Chondrocyte (in vitro differentiated cells): ENCODE data around the gene ALK. TPM values are rescaled to one million over a fixed set of nuclear protein-coding genes. Genes with fewer than 3 reads are reported as not detected.

Experiments used
- DNase-seq: peaks from one replicate; pipeline ENCODE4 v3.0.0; 2021; ENCODE audit warnings: mixed read lengths, low spot score
- H3K27ac Mint-ChIP-seq: one replicate; pipeline ENCODE4 v1.8.0; 2021; ENCODE audit warnings: mild to moderate bottlenecking, moderate library complexity, mixed read lengths; ENCODE audit not compliant: unreplicated experiment
- H3K27me3 Mint-ChIP-seq: 2 replicates; pipeline ENCODE4 v1.8.0; 2021; ENCODE audit warnings: low read depth, mixed read lengths
- H3K36me3 Mint-ChIP-seq: 2 replicates; pipeline ENCODE4 v1.8.0; 2021; ENCODE audit warnings: low read depth, mixed read lengths
- H3K4me1 Mint-ChIP-seq: 2 replicates; pipeline ENCODE4 v1.8.0; 2021; ENCODE audit warnings: low read depth, mild to moderate bottlenecking, mixed read lengths
- H3K4me3 Mint-ChIP-seq: one replicate; pipeline ENCODE4 v1.8.0; 2021; ENCODE audit warnings: mild to moderate bottlenecking, moderate library complexity, mixed read lengths; ENCODE audit not compliant: unreplicated experiment
- H3K9me3 Mint-ChIP-seq: 2 replicates; pipeline ENCODE4 v1.8.0; 2021; ENCODE audit warnings: low read depth, mixed read lengths
- total RNA-seq: library from RNA; stranded (reverse); gene quantifications from 3 replicates; pipeline ENCODE4 v1.2.1, GENCODE V29; 2021
- TF ChIP-seq, protein P1 (sequence below): fragments of 200-600 bp; sonication (generic); IDR thresholded peaks from 2 replicates; pipeline ENCODE4 v1.5.0; 2021; ENCODE audit warnings: antibody characterized with exemption, mild to moderate bottlenecking, moderate library complexity

Gene ALK
- total RNA-seq, 1 donor from 2014 or later = 0.07 TPM

DNA sequence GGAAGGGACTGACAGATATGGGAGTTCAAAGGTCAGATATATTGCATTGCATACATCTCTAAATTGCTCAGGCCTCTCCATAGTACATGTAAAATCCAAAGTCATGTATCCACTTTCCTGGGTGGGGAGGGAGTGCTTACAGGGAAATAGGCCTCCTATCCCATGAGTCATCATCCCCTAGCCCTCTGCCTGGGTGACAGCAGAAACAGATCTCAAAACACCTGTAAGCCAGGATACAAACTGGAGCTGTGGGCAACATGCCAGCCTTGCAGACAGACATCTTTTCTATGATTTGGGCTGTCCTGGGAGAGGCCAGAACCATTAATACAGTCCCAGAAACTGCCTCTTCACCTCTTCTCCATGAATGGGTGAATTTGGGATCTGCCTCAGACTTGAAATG, 4.8 kb downstream of the ALK start:
- Mint-ChIP-seq H3K4me1 (peaks cover 7% of the 10 kb centered on the region), H3K27ac (no peak overlapping the region), H3K9me3 (no peaks in the 10 kb centered on the region), H3K4me3 (no peak overlapping the region), H3K27me3 (peaks cover 58% of the 10 kb centered on the region), H3K36me3 (no peaks in the 10 kb centered on the region)
- no peak for DNase-seq
- TF ChIP-seq, protein P1, sequence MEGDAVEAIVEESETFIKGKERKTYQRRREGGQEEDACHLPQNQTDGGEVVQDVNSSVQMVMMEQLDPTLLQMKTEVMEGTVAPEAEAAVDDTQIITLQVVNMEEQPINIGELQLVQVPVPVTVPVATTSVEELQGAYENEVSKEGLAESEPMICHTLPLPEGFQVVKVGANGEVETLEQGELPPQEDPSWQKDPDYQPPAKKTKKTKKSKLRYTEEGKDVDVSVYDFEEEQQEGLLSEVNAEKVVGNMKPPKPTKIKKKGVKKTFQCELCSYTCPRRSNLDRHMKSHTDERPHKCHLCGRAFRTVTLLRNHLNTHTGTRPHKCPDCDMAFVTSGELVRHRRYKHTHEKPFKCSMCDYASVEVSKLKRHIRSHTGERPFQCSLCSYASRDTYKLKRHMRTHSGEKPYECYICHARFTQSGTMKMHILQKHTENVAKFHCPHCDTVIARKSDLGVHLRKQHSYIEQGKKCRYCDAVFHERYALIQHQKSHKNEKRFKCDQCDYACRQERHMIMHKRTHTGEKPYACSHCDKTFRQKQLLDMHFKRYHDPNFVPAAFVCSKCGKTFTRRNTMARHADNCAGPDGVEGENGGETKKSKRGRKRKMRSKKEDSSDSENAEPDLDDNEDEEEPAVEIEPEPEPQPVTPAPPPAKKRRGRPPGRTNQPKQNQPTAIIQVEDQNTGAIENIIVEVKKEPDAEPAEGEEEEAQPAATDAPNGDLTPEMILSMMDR = no peak

- no peak for DNase-seq
- Mint-ChIP-seq H3K4me3 (no peak overlapping the region), H3K27me3 (peaks cover 30% of the 10 kb centered on the region)
Measured at GRCh38 chr2:29910960-29911359, 10.4 kb downstream of the ALK start.

DNA sequence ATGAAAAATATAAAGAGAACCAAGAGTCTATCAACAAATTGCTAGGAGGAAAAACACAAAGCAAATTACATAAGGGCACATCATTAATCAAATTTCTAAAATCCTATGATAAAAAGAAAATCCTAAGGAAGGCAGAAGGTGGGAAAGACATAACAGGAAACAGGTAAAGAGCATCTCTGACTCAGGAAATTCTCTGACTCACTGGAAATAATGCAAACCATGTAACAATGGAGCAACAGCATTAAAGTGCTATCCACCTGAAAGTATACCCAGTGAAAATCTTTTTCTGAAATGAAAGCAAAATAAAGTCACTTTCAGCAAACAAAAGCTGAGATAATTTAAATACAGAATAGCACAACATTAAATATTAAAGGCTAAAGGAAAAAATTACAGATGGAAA, 10.9 kb downstream of the ALK start:
- Mint-ChIP-seq H3K9me3 (no peaks in the 10 kb centered on the region), H3K4me3 (no peak overlapping the region), H3K36me3 (no peaks in the 10 kb centered on the region), H3K27me3 (peaks cover 28% of the 10 kb centered on the region), H3K27ac (no peak overlapping the region), H3K4me1 (no peaks in the 10 kb centered on the region)
- no peak for DNase-seq
- TF ChIP-seq, protein P1 = no peak

More at GRCh38 chr2:29910960-29911359, 10.4 kb downstream of the ALK start:
- H3K4me1 Mint-ChIP-seq = no peaks in the 10 kb centered on the region
- H3K36me3 Mint-ChIP-seq = no peaks in the 10 kb centered on the region
- TF ChIP-seq, protein P1 = no peak
- H3K9me3 Mint-ChIP-seq = no peaks in the 10 kb centered on the region
- no peak overlapping the region for H3K27ac Mint-ChIP-seq

DNA sequence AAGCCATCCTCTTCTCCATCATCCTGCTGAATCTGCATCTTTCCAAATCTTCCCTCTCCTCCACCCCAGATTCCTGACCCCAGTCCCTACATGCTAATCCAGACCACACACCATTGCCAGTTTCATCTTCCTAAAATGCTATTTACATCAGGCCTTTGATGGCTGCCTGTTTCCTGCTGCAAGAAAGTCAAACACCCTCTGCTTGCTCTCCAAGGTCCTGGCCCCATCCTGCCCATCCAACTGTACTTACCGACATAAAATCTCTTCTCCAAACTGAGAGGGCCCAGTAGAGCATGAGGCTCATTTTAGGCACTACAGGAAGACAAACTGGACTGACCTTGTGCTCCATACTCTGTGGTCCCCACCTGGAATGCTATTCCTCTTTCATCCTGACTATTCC, 19.0 kb downstream of the ALK start:
- Mint-ChIP-seq H3K4me1 (no peaks in the 10 kb centered on the region), H3K27ac (no peak overlapping the region), H3K36me3 (no peaks in the 10 kb centered on the region), H3K27me3 (peaks cover 43% of the 10 kb centered on the region), H3K9me3 (no peaks in the 10 kb centered on the region), H3K4me3 (no peak overlapping the region)
- TF ChIP-seq, protein P1 = no peak
- no peak for DNase-seq

GRCh38 chr2:29900971-29901633, 20.3 kb downstream of the ALK start:
- TF ChIP-seq, protein P1 = no peak
- no peak for DNase-seq
- Mint-ChIP-seq H3K27me3 (peaks cover 45% of the 10 kb centered on the region), H3K4me1 (no peaks in the 10 kb centered on the region), H3K27ac (no peak overlapping the region), H3K9me3 (no peaks in the 10 kb centered on the region), H3K4me3 (no peak overlapping the region), H3K36me3 (no peaks in the 10 kb centered on the region)
